GDM1 (cell line): ENCODE data around the gene NPC1.

Source experiments
- DNase-seq: peaks from one replicate; lab custom pipeline; 2025; lab: John Stamatoyannopoulos, UW

Gene NPC1

GRCh38 chr18:23485386-23485785 is 100.9 kb downstream of the NPC1 start:
- DNase-seq, result no peak

- DNase-seq, result no peak
Measured at GRCh38 chr18:23484561-23485182, 101.6 kb downstream of the NPC1 start.
